ENCODE data around the gene SEMA4B. TPM values are rescaled to one million over a fixed set of nuclear protein-coding genes. Genes with fewer than 3 reads are reported as not detected.

The SEMA4B gene
- total RNA-seq, 4 donors from 2014 or later = 81.7 to 146 (median 116) TPM

DNA sequence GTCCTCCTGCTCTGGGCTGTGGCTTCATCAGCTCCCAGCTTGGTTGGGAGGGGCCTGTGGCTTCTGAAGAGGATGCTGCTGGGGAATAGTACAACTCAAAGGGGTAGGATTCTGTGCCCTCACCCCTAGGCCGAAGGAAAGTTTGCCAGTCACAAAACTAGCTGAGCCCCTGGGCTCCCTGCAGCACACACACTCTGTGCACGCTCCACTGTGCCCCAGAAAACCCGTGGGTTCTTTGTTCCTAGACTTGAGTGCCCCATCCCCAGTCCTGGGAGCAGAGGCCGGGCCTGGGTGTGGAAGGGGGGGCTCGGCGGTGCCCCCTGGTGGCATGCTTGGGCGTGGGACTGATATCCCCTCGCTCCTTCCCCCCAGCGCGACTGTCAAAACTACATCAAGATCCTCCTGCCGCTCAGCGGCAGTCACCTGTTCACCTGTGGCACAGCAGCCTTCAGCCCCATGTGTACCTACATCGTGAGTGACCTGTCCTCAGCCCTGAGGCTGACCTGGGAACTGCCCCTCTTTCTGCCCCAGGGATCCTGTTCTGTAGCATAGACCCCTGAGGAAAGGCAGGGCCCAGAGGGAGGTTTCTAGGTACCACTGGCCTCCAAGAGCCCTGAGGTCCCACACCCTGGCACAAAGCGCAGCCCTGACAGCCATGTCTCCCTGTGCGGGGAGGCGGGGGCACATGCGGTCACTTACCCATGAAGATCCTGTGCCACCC is 18.5 kb downstream of the SEMA4B start:
- no peaks in the 10 kb centered on the region for H3K9me3 ChIP-seq
- TF ChIP-seq, protein P1, sequence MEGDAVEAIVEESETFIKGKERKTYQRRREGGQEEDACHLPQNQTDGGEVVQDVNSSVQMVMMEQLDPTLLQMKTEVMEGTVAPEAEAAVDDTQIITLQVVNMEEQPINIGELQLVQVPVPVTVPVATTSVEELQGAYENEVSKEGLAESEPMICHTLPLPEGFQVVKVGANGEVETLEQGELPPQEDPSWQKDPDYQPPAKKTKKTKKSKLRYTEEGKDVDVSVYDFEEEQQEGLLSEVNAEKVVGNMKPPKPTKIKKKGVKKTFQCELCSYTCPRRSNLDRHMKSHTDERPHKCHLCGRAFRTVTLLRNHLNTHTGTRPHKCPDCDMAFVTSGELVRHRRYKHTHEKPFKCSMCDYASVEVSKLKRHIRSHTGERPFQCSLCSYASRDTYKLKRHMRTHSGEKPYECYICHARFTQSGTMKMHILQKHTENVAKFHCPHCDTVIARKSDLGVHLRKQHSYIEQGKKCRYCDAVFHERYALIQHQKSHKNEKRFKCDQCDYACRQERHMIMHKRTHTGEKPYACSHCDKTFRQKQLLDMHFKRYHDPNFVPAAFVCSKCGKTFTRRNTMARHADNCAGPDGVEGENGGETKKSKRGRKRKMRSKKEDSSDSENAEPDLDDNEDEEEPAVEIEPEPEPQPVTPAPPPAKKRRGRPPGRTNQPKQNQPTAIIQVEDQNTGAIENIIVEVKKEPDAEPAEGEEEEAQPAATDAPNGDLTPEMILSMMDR (IDR thresholded peaks at IDR 0.05) = peak; percentile 5 to 50
- TF ChIP-seq POLR2AphosphoS5 (IDR thresholded peaks at IDR 0.05) (no peak), POLR2A (IDR thresholded peaks at IDR 0.05) (no peak)
- no peak for DNase-seq (ENCODE audit: low spot score in 2 of 2)
- H3K36me3 ChIP-seq = peaks cover 48% of the 10 kb centered on the region
- H3K4me1 ChIP-seq = peaks cover 23% of the 10 kb centered on the region
- H3K27me3 ChIP-seq = no peaks in the 10 kb centered on the region
- 86% methylated on average over 10 of the region's 17 CpGs for WGBS
- no peak overlapping the region for H3K27ac ChIP-seq
- H3K4me3 ChIP-seq = no peak overlapping the region

DNA sequence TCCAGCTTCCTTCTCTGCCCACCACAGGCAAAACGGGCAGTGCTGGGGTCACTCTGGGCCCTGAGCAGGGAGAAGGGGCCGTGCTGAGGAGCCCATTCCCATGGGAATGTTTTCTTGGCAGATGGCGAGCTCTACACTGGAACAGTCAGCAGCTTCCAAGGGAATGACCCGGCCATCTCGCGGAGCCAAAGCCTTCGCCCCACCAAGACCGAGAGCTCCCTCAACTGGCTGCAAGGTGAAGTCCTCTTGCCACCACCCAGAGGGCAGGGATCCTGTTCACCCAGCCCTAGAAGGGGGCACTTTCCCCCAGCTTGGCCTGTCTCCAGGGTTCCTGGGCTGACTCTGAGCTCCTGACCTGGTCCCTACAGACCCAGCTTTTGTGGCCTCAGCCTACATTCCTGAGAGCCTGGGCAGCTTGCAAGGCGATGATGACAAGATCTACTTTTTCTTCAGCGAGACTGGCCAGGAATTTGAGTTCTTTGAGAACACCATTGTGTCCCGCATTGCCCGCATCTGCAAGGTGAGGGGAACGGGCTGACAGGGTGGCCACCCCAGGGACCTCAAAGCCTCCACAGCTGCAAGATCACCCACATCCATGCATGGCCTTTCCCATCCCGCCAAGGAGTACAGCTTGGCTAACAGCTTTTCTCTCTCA is 20.2 kb downstream of the SEMA4B start:
- H3K27me3 ChIP-seq = no peaks in the 10 kb centered on the region
- DNase-seq (ENCODE audit: low spot score in 2 of 2) = no peak
- peaks cover 66% of the 10 kb centered on the region for H3K36me3 ChIP-seq
- peaks cover 19% of the 10 kb centered on the region for H3K4me1 ChIP-seq
- WGBS = 78% methylated on average over 6 of the region's 14 CpGs
- H3K4me3 ChIP-seq = no peak overlapping the region
- no peak overlapping the region for H3K27ac ChIP-seq
- TF ChIP-seq POLR2A (IDR thresholded peaks at IDR 0.05) (no peak), EP300 (IDR thresholded peaks at IDR 0.05) (no peak)
- TF ChIP-seq, protein P1 (IDR thresholded peaks at IDR 0.05) = peak; percentile 46 to 67
- H3K9me3 ChIP-seq = no peaks in the 10 kb centered on the region

DNA sequence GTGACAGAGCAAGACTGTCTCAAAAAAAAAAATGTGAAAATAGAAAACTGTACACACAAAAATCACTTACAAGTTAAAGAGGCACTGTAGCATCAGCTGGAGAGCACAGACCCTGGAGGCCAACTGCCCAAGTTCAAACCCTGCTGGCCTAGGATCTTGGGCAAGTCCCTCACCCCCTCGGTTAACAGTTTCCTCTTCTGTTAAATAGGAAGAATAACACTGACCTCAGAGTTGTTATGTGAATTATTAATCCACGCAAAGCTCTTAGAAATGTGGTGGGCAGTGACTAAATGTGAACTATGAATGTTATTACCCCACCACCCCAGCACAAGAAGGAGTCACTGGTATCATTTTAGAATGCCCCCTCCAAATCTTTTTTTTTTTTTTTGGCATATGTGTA is 21.4 kb downstream of the SEMA4B start:
- H3K4me3 ChIP-seq = no peak overlapping the region
- TF ChIP-seq POLR2AphosphoS5 (IDR thresholded peaks at IDR 0.05) = no peak
- TF ChIP-seq POLR2A (IDR thresholded peaks at IDR 0.05) = no peak
- TF ChIP-seq, protein P1 (IDR thresholded peaks at IDR 0.05) = no peak
- no peak for TF ChIP-seq EP300 (IDR thresholded peaks at IDR 0.05)
- H3K27ac ChIP-seq = no peak overlapping the region
- H3K36me3 ChIP-seq = peaks cover 74% of the 10 kb centered on the region
- 83% methylated on average over 2 of the region's 2 CpGs for WGBS
- no peaks in the 10 kb centered on the region for H3K9me3 ChIP-seq
- H3K4me1 ChIP-seq = peaks cover 17% of the 10 kb centered on the region
- no peaks in the 10 kb centered on the region for H3K27me3 ChIP-seq
- DNase-seq (ENCODE audit: low spot score in 2 of 2) = no peak

DNA sequence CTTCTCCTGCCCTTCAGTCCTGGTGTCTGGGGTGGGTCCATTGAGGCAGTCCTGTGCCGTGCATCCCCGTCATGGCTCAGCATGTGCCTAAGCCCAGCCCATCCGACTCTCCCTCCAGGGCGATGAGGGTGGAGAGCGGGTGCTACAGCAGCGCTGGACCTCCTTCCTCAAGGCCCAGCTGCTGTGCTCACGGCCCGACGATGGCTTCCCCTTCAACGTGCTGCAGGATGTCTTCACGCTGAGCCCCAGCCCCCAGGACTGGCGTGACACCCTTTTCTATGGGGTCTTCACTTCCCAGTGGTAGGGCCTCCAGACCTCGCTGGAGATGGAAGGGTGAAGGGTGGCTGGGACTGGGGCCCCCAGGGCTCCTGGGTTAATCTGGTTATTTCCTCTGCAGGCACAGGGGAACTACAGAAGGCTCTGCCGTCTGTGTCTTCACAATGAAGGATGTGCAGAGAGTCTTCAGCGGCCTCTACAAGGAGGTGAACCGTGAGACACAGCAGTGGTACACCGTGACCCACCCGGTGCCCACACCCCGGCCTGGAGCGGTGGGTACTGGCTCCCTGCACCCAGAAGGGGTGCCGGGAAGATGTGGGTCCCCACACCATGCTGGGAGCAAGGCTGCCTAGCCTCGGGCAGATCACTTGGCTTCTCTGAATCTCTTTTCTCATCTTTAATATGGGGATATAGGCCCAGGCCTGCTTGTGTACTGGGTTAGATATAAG is 22.5 kb downstream of the SEMA4B start:
- peaks cover 9% of the 10 kb centered on the region for H3K4me1 ChIP-seq
- TF ChIP-seq POLR2AphosphoS5 (IDR thresholded peaks at IDR 0.05) = no peak
- TF ChIP-seq POLR2A (IDR thresholded peaks at IDR 0.05) = no peak
- TF ChIP-seq, protein P1 (IDR thresholded peaks at IDR 0.05) = no peak
- no peak for TF ChIP-seq EP300 (IDR thresholded peaks at IDR 0.05)
- no peak overlapping the region for H3K27ac ChIP-seq
- H3K27me3 ChIP-seq = no peaks in the 10 kb centered on the region
- H3K4me3 ChIP-seq = no peak overlapping the region
- H3K9me3 ChIP-seq = no peaks in the 10 kb centered on the region
- WGBS = 95% methylated on average over 19 of the region's 22 CpGs
- H3K36me3 ChIP-seq = peaks cover 74% of the 10 kb centered on the region
- DNase-seq (ENCODE audit: low spot score in 2 of 2) = no peak

DNA sequence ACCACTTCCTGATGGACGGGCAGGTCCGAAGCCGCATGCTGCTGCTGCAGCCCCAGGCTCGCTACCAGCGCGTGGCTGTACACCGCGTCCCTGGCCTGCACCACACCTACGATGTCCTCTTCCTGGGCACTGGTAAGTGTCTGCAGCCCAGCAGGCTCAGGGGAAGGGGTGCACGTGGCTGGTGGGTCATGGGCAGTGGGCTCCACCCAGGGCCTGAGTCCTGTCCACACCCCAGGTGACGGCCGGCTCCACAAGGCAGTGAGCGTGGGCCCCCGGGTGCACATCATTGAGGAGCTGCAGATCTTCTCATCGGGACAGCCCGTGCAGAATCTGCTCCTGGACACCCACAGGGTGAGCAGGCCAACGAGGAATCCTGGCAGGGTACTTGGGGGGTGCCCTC is 23.9 kb downstream of the SEMA4B start:
- no peaks in the 10 kb centered on the region for H3K9me3 ChIP-seq
- H3K4me3 ChIP-seq = no peak overlapping the region
- WGBS = no CpG with 5 or more reads among the region's 17 CpGs
- no peak for DNase-seq (ENCODE audit: low spot score in 2 of 2)
- H3K4me1 ChIP-seq = peaks cover 10% of the 10 kb centered on the region
- no peaks in the 10 kb centered on the region for H3K27me3 ChIP-seq
- no peak overlapping the region for H3K27ac ChIP-seq
- TF ChIP-seq, protein P1 (IDR thresholded peaks at IDR 0.05) = no peak
- TF ChIP-seq POLR2AphosphoS5 (IDR thresholded peaks at IDR 0.05) (no peak), POLR2A (IDR thresholded peaks at IDR 0.05) (no peak), EP300 (IDR thresholded peaks at IDR 0.05) (no peak)
- peaks cover 88% of the 10 kb centered on the region for H3K36me3 ChIP-seq
